Effector CD4-positive, alpha-beta T cell (primary cell): ENCODE measurements around the gene CNTN5.

Experiments used
- DNase-seq: peaks from one replicate; pipeline ENCODE4 v3.0.0-alpha.2; 2020

CNTN5 gene

GRCh38 chr11:99640671-99641070, 619.9 kb downstream of the CNTN5 start:
- DNase-seq = no peak

GRCh38 chr11:99645934-99646333, 625.2 kb downstream of the CNTN5 start:
- DNase-seq = no peak

GRCh38 chr11:99670067-99670676, 649.4 kb downstream of the CNTN5 start:
- no peak for DNase-seq

GRCh38 chr11:99671808-99672409, 651.2 kb downstream of the CNTN5 start:
- no peak for DNase-seq

GRCh38 chr11:99676292-99676691, 655.5 kb downstream of the CNTN5 start:
- no peak for DNase-seq

- no peak for DNase-seq
Observed at GRCh38 chr11:99682171-99682570, 661.4 kb downstream of the CNTN5 start.

GRCh38 chr11:99682646-99683045, 661.9 kb downstream of the CNTN5 start:
- no peak for DNase-seq

DNA sequence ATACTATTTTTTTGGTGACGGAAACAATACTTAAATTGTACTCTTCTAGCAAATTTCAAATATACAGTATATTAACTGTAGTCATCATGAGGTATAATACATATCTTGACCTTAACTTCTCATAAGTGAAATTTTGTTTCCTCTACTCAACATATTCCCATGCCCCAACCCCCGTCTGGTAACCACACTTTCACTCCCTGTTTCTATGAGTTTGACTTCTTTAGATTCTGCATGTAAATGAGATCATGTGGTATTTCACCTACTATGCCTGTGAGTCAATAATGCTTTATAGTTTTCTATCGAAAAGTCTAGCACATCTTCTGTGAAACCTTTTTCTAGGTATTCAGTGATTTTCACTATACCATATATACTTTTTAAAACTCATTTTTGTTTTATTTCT, 663.2 kb downstream of the CNTN5 start:
- no peak for DNase-seq

DNA sequence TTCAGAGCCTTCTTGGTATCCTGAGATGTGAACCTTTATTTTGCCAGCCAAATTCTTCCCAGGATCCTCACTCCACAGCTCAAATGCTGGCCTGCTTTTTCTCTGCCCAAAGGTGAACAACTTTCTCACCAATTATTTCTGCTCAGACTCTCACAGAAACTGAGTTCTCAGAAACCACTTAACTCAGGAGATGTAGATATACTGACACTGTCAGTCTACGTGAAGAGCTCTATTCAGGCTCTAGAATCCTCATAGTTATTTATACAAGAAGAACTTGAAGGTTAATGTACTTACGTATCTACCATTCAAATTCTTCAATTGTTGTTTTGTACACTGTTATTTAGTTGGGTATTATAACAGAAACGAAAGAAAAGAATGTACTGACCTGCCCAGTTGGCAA, 666.1 kb downstream of the CNTN5 start:
- DNase-seq = no peak

DNA sequence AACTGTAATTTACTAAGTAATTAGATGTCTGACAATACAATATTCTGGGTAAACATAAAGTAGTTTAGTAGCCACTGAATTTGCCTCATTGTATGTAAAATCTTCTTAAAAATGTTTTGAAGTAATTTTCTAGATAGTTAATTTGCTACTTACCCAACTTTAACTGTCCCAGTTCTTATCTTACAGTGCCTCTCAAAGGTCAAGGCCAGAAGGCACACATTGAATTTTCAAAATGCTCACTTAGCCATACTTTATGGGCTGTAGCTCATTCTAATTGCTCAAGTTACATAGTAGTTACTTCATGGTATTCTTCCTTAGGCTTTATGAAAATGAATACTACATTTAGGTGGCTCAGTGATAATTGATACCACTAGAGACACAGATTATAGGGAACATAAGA, 666.6 kb downstream of the CNTN5 start:
- DNase-seq = no peak

DNA sequence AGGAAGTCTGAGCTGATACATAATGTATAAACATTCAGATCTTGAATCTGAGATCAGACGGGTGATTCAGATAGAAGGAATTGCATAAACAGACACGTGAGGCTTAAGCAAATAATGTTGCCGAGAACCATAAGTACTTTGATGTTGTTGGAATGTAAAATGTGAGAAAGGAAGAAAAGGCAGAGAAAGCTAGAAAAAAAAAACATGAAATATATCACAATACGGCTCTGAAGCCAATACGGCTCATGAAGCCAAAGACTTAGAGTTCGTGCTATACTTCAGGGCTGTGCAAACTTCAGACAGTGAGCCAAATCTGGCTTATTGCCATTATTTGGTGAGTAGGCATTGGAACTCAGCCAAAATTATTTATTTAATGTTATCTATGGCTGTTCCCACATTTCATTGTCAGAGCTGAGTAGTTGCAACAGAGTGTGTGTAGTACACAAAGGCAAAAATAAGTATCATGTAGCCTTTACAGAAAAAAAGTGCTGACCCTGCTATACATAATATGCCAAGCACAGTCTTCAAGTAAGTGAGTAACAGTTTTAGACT, 673.3 kb downstream of the CNTN5 start:
- no peak for DNase-seq

- no peak for DNase-seq
Observed at GRCh38 chr11:99695106-99695505, 674.4 kb downstream of the CNTN5 start.

DNA sequence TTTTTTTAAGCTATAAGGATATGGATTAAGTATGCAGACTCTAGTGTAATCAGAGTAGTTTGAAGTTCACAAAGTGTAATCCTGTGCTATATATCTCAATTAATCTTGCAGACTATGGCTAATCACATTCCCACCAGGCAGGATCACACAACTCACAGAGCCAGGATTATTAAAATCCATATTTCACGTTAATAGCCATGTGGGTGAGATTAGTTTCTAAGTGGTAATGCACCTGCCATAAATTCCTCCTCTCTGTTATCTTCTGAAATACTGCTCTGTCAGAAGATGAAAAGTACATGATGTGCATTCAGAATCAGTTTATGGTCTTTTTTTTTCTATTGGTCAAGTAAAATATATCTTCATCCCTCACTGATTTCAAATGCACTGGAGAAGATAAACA, 686.1 kb downstream of the CNTN5 start:
- no peak for DNase-seq

- no peak for DNase-seq
Observed at GRCh38 chr11:99708928-99709672, 688.4 kb downstream of the CNTN5 start.

- no peak for DNase-seq
Observed at GRCh38 chr11:99716302-99716701, 695.6 kb downstream of the CNTN5 start.

DNA sequence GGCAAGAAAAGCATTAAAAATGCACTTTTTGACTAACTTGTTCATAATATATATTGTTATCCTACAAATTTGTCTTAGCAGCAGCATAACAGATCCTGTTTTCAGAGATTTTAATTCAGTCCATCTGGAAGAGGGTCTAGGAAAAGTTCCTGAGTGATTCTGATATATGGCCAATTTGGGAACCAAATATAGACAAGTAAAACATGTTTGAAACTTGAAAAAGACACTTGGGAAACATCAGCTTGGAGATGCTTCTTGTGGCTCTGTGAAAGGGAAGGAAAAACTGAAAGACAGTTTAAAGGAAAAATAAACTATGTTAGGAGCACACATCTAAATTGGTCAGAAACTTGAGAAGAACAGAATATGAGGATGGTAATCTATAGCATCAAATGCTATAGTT, 697.5 kb downstream of the CNTN5 start:
- no peak for DNase-seq

DNA sequence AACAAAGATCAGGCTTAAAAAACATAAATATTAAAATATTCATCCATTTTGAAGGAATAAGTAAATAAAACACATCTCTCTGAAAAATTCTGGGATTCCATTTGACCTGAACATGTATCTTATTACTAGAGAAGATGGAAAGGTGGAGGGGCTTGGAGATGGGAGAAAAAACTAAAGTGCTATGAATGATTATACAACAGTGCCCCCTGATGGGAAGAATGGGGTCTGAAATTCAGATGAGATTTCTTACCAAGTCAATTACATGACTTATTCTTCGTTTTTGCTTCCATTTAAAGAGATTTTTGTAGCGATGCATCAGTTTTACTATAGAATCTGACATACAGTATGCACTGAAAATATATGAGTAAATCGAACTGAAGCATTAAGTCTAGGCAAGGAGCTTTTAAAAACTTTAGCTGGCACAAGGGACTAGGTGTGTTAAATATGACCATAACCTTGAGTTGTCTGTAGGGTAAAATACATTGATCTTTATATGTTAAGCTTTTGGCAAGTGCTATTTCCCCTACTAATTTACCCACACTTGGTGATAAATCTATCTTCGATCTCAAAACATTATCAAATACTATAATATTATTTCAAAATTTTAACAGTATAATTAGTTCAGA, 718.8 kb downstream of the CNTN5 start:
- DNase-seq = no peak

DNA sequence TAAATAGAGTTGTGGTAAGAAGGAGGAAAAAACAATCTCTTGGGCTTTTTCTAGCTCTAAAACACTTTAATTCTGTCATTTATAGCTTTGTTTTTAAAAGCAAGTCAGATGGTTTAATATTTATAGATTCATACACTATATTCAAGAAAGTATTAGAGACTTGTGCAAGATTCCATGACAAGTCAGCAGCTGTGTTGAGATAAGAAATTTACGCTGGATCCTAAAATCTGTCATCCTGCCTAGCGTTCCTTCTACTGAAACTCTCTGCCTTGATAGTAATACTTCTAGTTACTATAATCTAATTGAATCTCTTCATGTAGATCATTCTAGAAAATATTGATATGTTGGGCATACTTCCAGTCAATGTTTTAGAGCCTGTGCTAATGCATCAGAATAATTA, 721.8 kb downstream of the CNTN5 start:
- DNase-seq = no peak

- no peak for DNase-seq
Observed at GRCh38 chr11:99759787-99760186, 739.0 kb downstream of the CNTN5 start.

- no peak for DNase-seq
Observed at GRCh38 chr11:99766811-99767210, 746.1 kb downstream of the CNTN5 start.

- DNase-seq = no peak
Observed at GRCh38 chr11:99773646-99774045, 752.9 kb downstream of the CNTN5 start.

DNA sequence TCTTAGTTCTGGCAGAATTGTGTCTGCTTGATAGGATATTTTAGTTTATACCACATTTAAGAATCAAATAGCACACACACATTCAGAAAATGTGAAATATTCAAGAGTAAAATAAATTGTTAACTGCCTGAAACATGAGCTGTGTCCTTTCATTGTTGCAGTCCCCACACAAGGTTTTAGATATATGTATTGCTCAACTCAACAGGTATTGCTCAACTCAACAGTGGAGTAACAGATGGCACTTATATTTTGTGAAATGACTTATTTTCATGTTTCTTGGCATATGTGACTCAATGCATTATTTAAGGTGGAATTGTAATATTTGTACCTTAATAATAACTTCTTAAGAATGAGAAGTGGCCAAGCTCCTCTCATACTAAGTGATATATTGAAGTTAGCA, 760.3 kb downstream of the CNTN5 start:
- DNase-seq = no peak

DNA sequence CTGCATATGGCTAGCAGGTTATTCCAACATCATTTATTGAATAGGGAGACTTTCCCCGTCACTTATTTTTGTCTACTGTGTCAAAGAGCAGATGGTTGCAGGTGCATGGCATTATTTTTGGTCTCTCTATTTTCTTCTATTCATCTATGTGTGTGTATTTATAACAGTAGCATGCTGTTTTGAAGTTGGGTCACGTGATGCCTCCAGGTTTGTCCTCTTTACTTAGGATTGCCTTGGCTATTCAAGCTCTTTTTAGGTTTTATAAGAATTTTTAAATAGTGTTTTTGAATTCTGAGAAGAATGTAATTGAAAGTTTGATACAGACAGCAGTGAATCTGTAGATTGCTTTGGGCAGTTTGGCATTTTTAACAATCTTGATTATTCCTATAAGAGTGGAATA, 770.6 kb downstream of the CNTN5 start:
- no peak for DNase-seq

DNA sequence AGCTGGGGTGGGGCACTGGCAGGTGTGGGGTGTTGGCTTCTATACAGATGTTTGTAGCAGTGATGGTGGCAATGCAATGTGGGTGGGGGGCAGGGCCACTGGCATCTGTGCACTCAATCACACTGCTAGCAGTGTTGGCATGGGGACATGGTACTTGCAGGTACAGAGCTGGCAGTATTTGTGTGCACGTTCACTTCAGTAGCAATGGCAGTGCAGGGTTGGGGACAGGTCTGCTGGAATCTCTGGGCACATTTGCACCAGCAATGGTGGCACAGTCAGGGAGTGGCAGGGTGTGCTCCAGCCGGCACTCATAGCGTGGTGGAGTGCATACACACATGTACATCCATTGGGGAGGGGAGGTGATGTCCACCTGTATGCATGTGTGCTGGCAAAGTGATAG, 775.2 kb downstream of the CNTN5 start:
- no peak for DNase-seq
